GM12878 (cell line): Measurements from ENCODE around the gene FATE1. TPM values are rescaled to one million over a fixed set of nuclear protein-coding genes. Genes with fewer than 3 reads are reported as not detected.

Experiments used
- ATAC-seq: fragments of 200-7000 bp; cut with Tn5 transposase; 3 replicates; pipeline ENCODE4 v1.9.1; 2020; ENCODE audit warnings: mild to moderate bottlenecking, moderate library complexity
- BruUV-seq: library from RNA; stranded (reverse); fragments of 400-500 nt; replicated peaks from 2 replicates; lab custom pipeline; 2021; lab: Mats Ljungman, UMichigan
- CTCF ChIA-PET: fragments of 300-600 bp; sonication (Branson Sonifier 250); formaldehyde crosslinking; extraction: SDS; loops from one replicate; lab custom pipeline; 2021; ENCODE audit warnings: inconsistent platforms; lab: Yijun Ruan, JAX
- POLR2A ChIA-PET: fragments of 350-600 bp; formaldehyde crosslinking; extraction: SDS; loops from one replicate; lab custom pipeline; 2021; ENCODE audit warnings: inconsistent platforms; lab: Charles Lee
- RAD21 ChIA-PET: fragments of 300-600 bp; sonication (Branson Sonifier 250); formaldehyde crosslinking; loops from one replicate; lab custom pipeline; 2023; ENCODE audit warnings: antibody characterized with exemption; ENCODE audit not compliant: unreplicated experiment; lab: Charles Lee
- SMC1A ChIA-PET: fragments of 300-600 bp; sonication (Branson Sonifier 250); formaldehyde crosslinking; loops from one replicate; lab custom pipeline; 2023; ENCODE audit not compliant: unreplicated experiment, uncharacterized antibody; lab: Charles Lee
- DNase-seq: peaks from one replicate; pipeline ENCODE4 v3.0.0-alpha.2; 2011; ENCODE audit warnings: low read depth, low spot score
- FAIRE-seq: peaks from 3 replicates; lab custom pipeline; 2011; peaks lifted over from hg19 to GRCh38; lab: Jason Lieb, UNC
- H2AFZ ChIP-seq: 2 replicates; pipeline ENCODE4 v1.6.0; 2011; ENCODE audit warnings: low read depth, low read length, control low read depth; ENCODE audit not compliant: control insufficient read depth
- H3K27ac ChIP-seq: 2 replicates; pipeline ENCODE4 v1.5.1; 2011; ENCODE audit warnings: control low read depth; ENCODE audit not compliant: control insufficient read depth, insufficient read depth
- H3K27me3 ChIP-seq, 2 experiments: replicated peaks in 1 of 2; 2 replicates each; pipeline versions ENCODE4 v1.6.0 to v1.6.1; 2011; ENCODE audit warnings: low read length in 1 of 2; ENCODE audit not compliant: control insufficient read depth in 2 of 2, insufficient read depth in 2 of 2
- H3K36me3 ChIP-seq, 2 experiments: 2 replicates each; pipeline ENCODE4 v1.5.1; 2011; ENCODE audit warnings: low read length in 1 of 2; ENCODE audit not compliant: control insufficient read depth in 2 of 2, insufficient read depth in 2 of 2
- H3K4me1 ChIP-seq: 2 replicates; pipeline ENCODE4 v1.6.1; 2011; ENCODE audit warnings: mild to moderate bottlenecking, low read length, moderate library complexity, mixed read lengths; ENCODE audit not compliant: control insufficient read depth, insufficient read depth
- H3K4me2 ChIP-seq: 2 replicates; pipeline ENCODE4 v1.6.0; 2011; ENCODE audit warnings: control low read depth; ENCODE audit not compliant: control insufficient read depth, insufficient read depth
- H3K4me3 ChIP-seq: fragments of 200-600 bp; sonication (generic); 2 replicates; pipeline ENCODE4 v1.5.1; 2016
- H3K79me2 ChIP-seq: 2 replicates; pipeline ENCODE4 v1.6.0; 2011; ENCODE audit warnings: low read length; ENCODE audit not compliant: control insufficient read depth, insufficient read depth
- H3K9ac ChIP-seq: 2 replicates; pipeline ENCODE4 v1.8.0; 2011; ENCODE audit warnings: low read length, control low read depth, mixed read lengths; ENCODE audit not compliant: control insufficient read depth, insufficient read depth
- H3K9me3 ChIP-seq: replicated peaks from 3 replicates; pipeline ENCODE4 v1.5.1; 2011; ENCODE audit warnings: mild to moderate bottlenecking, low read length; ENCODE audit not compliant: control insufficient read depth, insufficient read depth
- H4K20me1 ChIP-seq: 2 replicates; pipeline ENCODE4 v1.6.0; 2011; ENCODE audit not compliant: control insufficient read depth, insufficient read depth
- BHLHE40 ChIP-seq, 2 experiments: fragments of 450-650 bp in 1 of 2; IDR thresholded peaks; 2 replicates each; pipeline ENCODE4 v1.6.1; 2011 to 2017; ENCODE audit warnings: low read depth in 2 of 2, borderline replicate concordance in 1 of 2, improper control_type of control experiment in 1 of 2, low read length in 1 of 2, mild to moderate bottlenecking in 1 of 2
- CBX5 ChIP-seq: sonication (generic); IDR thresholded peaks from 2 replicates; pipeline ENCODE4 v1.6.1; 2016; ENCODE audit warnings: low read depth, moderate library complexity, mild to moderate bottlenecking, inconsistent platforms
- CUX1 ChIP-seq: IDR thresholded peaks from 2 replicates; pipeline ENCODE4 v1.6.1; 2012; ENCODE audit warnings: improper control_type of control experiment, low read depth, low read length; ENCODE audit not compliant: insufficient replicate concordance
- EGR1 ChIP-seq, 2 experiments: IDR thresholded peaks; 1 replicate in 1 of 2; 2 replicates in 1 of 2; pipeline ENCODE4 v1.6.1; 2011 to 2012; ENCODE audit warnings: low read depth in 2 of 2, low read length in 2 of 2, borderline replicate concordance in 1 of 2, mild to moderate bottlenecking in 1 of 2, moderate library complexity in 1 of 2
- FOXK2 ChIP-seq: fragments of 450-650 bp; IDR thresholded peaks from 2 replicates; pipeline ENCODE4 v1.6.1; 2017; ENCODE audit warnings: mild to moderate bottlenecking, moderate library complexity
- GABPA ChIP-seq: IDR thresholded peaks from 2 replicates; pipeline ENCODE4 v1.6.1; 2014; ENCODE audit warnings: antibody characterized with exemption, low read depth, mild to moderate bottlenecking, inconsistent platforms
- HDAC2 ChIP-seq: fragments of 200-600 bp; sonication (generic); IDR thresholded peaks from 2 replicates; pipeline ENCODE4 v1.6.1; 2017
- HDGF ChIP-seq: fragments of 450-650 bp; IDR thresholded peaks from 2 replicates; pipeline ENCODE4 v1.6.1; 2016; ENCODE audit warnings: antibody characterized with exemption
- IRF3 ChIP-seq: fragments of 450-650 bp; IDR thresholded peaks from 2 replicates; pipeline ENCODE4 v1.6.1; 2014; ENCODE audit warnings: mild to moderate bottlenecking
- NR2C1 ChIP-seq: fragments of 450-650 bp; IDR thresholded peaks from 2 replicates; pipeline ENCODE4 v1.6.1; 2017; ENCODE audit warnings: antibody characterized with exemption, mild to moderate bottlenecking, moderate library complexity
- NRF1 ChIP-seq: conservative IDR thresholded peaks from 2 replicates; pipeline ENCODE4 v1.6.1; 2011; ENCODE audit warnings: mild to moderate bottlenecking, low read depth, low read length, improper control_type of control experiment
- SPI1 ChIP-seq: IDR thresholded peaks from 2 replicates; pipeline ENCODE4 v1.6.1; 2011; ENCODE audit warnings: low read depth, mild to moderate bottlenecking, low read length, moderate library complexity, borderline replicate concordance; ENCODE audit not compliant: insufficient read depth
- TAF1 ChIP-seq: IDR thresholded peaks from 2 replicates; pipeline ENCODE4 v1.6.1; 2011; ENCODE audit warnings: mild to moderate bottlenecking, low read depth, low read length, borderline replicate concordance
- ZBTB4 ChIP-seq: fragments of 450-650 bp; formaldehyde crosslinking; IDR thresholded peaks from 2 replicates; pipeline ENCODE4 v1.4.0; 2022; ENCODE audit warnings: mild to moderate bottlenecking, moderate library complexity
- ZNF217 ChIP-seq: fragments of 450-650 bp; IDR thresholded peaks from 2 replicates; pipeline ENCODE4 v1.6.1; 2017; ENCODE audit warnings: antibody characterized with exemption, mild to moderate bottlenecking
- ZSCAN29 ChIP-seq: fragments of 450-650 bp; IDR thresholded peaks from 2 replicates; pipeline ENCODE4 v1.6.1; 2017; ENCODE audit warnings: mild to moderate bottlenecking, moderate library complexity
- WGBS: methylation state at CpG from one replicate; pipeline ENCODE4 v1.1.6; 2016; ENCODE audit warnings: low lambda C conversion rate; ENCODE audit not compliant: insufficient replicate concordance, insufficient coverage; ENCODE audit errors: missing lambda C conversion rate; 5-methylcytosine and 5-hydroxymethylcytosine counted together
- in situ Hi-C: fragments of 300-500 bp; cut with MboI; formaldehyde crosslinking; loops from 9 replicates; pipeline ENCODE4 v1.14.3; 2018; ENCODE audit warnings: mixed read lengths
- intact Hi-C: fragments of 100-400 bp; cut with micrococcal nuclease; formaldehyde crosslinking; loops from one replicate; pipeline ENCODE4 v1.14.2; 2022; ENCODE audit not compliant: unreplicated experiment
- polyA plus RNA-seq, 11 experiments: library from polyadenylated mRNA; depleted of rRNA in 4 of 11; unstranded in 6 of 11; stranded (reverse) in 5 of 11; fragments of >200 nt; fragmentation: Nextera tagmentation in 4 of 11; fragmentation: Illumina TruSeq in 1 of 11; extraction: Ambion mirVana in 4 of 11; extraction: Trizol in 1 of 11; gene quantifications; 1 replicate in 1 of 11; 2 replicates in 10 of 11; pipeline versions ENCODE4 v1.2.1 to v1.2.3, GENCODE V29; 2011 to 2016; ENCODE audit warnings: inconsistent platforms in 2 of 11, missing spikeins in 2 of 11, low read depth in 1 of 11
- total RNA-seq, 4 experiments: library from RNA; depleted of rRNA in 3 of 4; stranded (reverse); fragments of >200 nt in 3 of 4; fragmentation: Illumina TruSeq in 1 of 4; extraction: Trizol in 1 of 4; gene quantifications; 2 replicates each; pipeline versions ENCODE4 v1.2.1 to v1.2.3, GENCODE V29; 2013 to 2021

Gene FATE1
- total and polyA plus RNA-seq, 10 of the 15 experiments (the other 5 are each of a cell fraction or from before 2014, with no cell fraction given), result 0.26 to 0.28 TPM; not detected in 8

- Histone ChIP-seq H3K36me3 (no peaks in the 10 kb centered on the region), H3K27ac (no peak overlapping the region), H3K4me1 (no peaks in the 10 kb centered on the region), H3K27me3 (no peaks in the 10 kb centered on the region; a peak in 1 of 4 replicates), H3K4me3 (no peak overlapping the region), H3K4me2 (no peak overlapping the region), H2AFZ (no peak overlapping the region), H3K9me3 (no peaks in the 10 kb centered on the region), H3K9ac (no peak overlapping the region), H3K79me2 (no peaks in the 10 kb centered on the region), H4K20me1 (no peaks in the 10 kb centered on the region)
- 64% methylated on average over 5 of the region's 5 CpGs for WGBS
- no peak for FAIRE-seq
- intact Hi-C loops, result no loop called here
- no peak for DNase-seq
- ChIA-PET RAD21 (no interaction called here), SMC1A (no interaction called here), CTCF (no interaction called here), POLR2A (no interaction called here)
- in situ Hi-C loops, result no loop called here
- no peak for ATAC-seq
- no TSS peak for BruUV-seq
- TF ChIP-seq HDAC2, result no peak
- no peak for TF ChIP-seq ZBTB4 (CRISPR knock-in tag)
- no peak for TF ChIP-seq BHLHE40 (IDR thresholded peaks at IDR 0.05; ENCODE audit: borderline replicate concordance in 1 of 2, low read depth in 2 of 2, low read length in 1 of 2)
- TF ChIP-seq HDGF, result no peak
- TF ChIP-seq TAF1, result no peak
- no peak for TF ChIP-seq NR2C1
- TF ChIP-seq ZSCAN29, result no peak
- TF ChIP-seq FOXK2, result no peak
- no peak for TF ChIP-seq EGR1 (IDR thresholded peaks at IDR 0.05; ENCODE audit: borderline replicate concordance in 1 of 2, low read depth in 2 of 2, low read length in 2 of 2)
- no peak for TF ChIP-seq IRF3
- TF ChIP-seq SPI1, result no peak
- TF ChIP-seq CUX1, result no peak
- no peak for TF ChIP-seq GABPA
- no peak for TF ChIP-seq ZNF217
- TF ChIP-seq NRF1, result no peak
- no peak for TF ChIP-seq CBX5
These were observed 26.5 kb downstream of the FATE1 start for GRCh38 chrX:151742311-151742710.
